ENCODE data around the gene TM9SF1.

GRCh38 chr14:24213866-24214662 lies 18.8 kb upstream of the TM9SF1 start:
- TF ChIP-seq, protein P1, sequence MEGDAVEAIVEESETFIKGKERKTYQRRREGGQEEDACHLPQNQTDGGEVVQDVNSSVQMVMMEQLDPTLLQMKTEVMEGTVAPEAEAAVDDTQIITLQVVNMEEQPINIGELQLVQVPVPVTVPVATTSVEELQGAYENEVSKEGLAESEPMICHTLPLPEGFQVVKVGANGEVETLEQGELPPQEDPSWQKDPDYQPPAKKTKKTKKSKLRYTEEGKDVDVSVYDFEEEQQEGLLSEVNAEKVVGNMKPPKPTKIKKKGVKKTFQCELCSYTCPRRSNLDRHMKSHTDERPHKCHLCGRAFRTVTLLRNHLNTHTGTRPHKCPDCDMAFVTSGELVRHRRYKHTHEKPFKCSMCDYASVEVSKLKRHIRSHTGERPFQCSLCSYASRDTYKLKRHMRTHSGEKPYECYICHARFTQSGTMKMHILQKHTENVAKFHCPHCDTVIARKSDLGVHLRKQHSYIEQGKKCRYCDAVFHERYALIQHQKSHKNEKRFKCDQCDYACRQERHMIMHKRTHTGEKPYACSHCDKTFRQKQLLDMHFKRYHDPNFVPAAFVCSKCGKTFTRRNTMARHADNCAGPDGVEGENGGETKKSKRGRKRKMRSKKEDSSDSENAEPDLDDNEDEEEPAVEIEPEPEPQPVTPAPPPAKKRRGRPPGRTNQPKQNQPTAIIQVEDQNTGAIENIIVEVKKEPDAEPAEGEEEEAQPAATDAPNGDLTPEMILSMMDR (IDR thresholded peaks at IDR 0.05), result no peak
- no peak for TF ChIP-seq POLR2A (IDR thresholded peaks at IDR 0.05)

Measured in lower leg skin (tissue), 3 donors.